DOHH2 (cell line): ENCODE data around the gene TNRC6A.
A peak's percentile ranks its signal among the peaks of the same experiment; 100 is the strongest.

Experiments
- H3F3A ChIP-seq: fragments of 200-600 bp; sonication (generic), shearing (Covaris generic); 2 replicates; pipeline ENCODE4 v1.6.0; 2016; ENCODE audit warnings: antibody characterized with exemption, mild to moderate bottlenecking; ENCODE audit not compliant: control insufficient read depth, insufficient read depth
- H3K27ac ChIP-seq: fragments of 200-600 bp; sonication (generic); 2 replicates; pipeline ENCODE4 v1.5.1; 2014; ENCODE audit warnings: low read depth, mild to moderate bottlenecking, low read length, moderate library complexity
- H3K27me3 ChIP-seq: fragments of 200-600 bp; sonication (generic); 2 replicates; pipeline ENCODE4 v1.6.1; 2014; ENCODE audit warnings: mild to moderate bottlenecking, low read length, mixed read lengths; ENCODE audit not compliant: control insufficient read depth
- H3K36me3 ChIP-seq: fragments of 200-600 bp; sonication (generic); 2 replicates; pipeline ENCODE4 v1.6.1; 2014; ENCODE audit warnings: mild to moderate bottlenecking, low read length, moderate library complexity, mixed read lengths; ENCODE audit not compliant: control insufficient read depth
- H3K4me1 ChIP-seq: fragments of 200-600 bp; sonication (generic); 2 replicates; pipeline ENCODE4 v1.6.1; 2014; ENCODE audit warnings: mild to moderate bottlenecking, low read length, mixed read lengths; ENCODE audit not compliant: control insufficient read depth
- H3K4me2 ChIP-seq: fragments of 200-600 bp; sonication (generic); 2 replicates; pipeline ENCODE4 v1.6.0; 2014; ENCODE audit warnings: mild to moderate bottlenecking, low read length, moderate library complexity
- H3K4me3 ChIP-seq: fragments of 200-600 bp; sonication (generic); 2 replicates; pipeline ENCODE4 v1.5.1; 2014; ENCODE audit warnings: mild to moderate bottlenecking, low read length, mixed read lengths
- H3K79me2 ChIP-seq: fragments of 200-600 bp; sonication (generic); 2 replicates; pipeline ENCODE4 v1.6.1; 2014; ENCODE audit warnings: mild to moderate bottlenecking, low read length, mixed read lengths; ENCODE audit not compliant: control insufficient read depth
- H3K9me2 ChIP-seq: fragments of 200-600 bp; sonication (generic); replicated peaks from 2 replicates; pipeline ENCODE4 v1.6.1; 2014; ENCODE audit warnings: mild to moderate bottlenecking, low read length, mixed read lengths; ENCODE audit not compliant: control insufficient read depth
- H3K9me3 ChIP-seq: fragments of 200-600 bp; sonication (generic); 2 replicates; pipeline ENCODE4 v1.6.1; 2014; ENCODE audit warnings: antibody characterized with exemption, low read length, mixed read lengths; ENCODE audit not compliant: control insufficient read depth, insufficient read depth
- H4K20me1 ChIP-seq: fragments of 200-600 bp; sonication (generic); 2 replicates; pipeline ENCODE4 v1.6.0; 2014; ENCODE audit warnings: low read depth, mild to moderate bottlenecking, antibody characterized with exemption, low read length, moderate library complexity; ENCODE audit not compliant: control insufficient read depth, insufficient read depth
- EZH2phosphoT487 ChIP-seq: fragments of 200-600 bp; sonication (generic); IDR thresholded peaks from 2 replicates; pipeline ENCODE4 v1.6.1; 2017; ENCODE audit warnings: borderline replicate concordance, mild to moderate bottlenecking, antibody characterized with exemption, low read length, moderate library complexity, mixed read lengths
- TF ChIP-seq, protein P1 (sequence below): fragments of 200-600 bp; sonication (generic); IDR thresholded peaks from one replicate; pipeline ENCODE4 v1.5.1; 2014; ENCODE audit warnings: antibody characterized with exemption, mild to moderate bottlenecking, low read depth, low read length; ENCODE audit not compliant: poor library complexity, severe bottlenecking

The TNRC6A gene

DNA sequence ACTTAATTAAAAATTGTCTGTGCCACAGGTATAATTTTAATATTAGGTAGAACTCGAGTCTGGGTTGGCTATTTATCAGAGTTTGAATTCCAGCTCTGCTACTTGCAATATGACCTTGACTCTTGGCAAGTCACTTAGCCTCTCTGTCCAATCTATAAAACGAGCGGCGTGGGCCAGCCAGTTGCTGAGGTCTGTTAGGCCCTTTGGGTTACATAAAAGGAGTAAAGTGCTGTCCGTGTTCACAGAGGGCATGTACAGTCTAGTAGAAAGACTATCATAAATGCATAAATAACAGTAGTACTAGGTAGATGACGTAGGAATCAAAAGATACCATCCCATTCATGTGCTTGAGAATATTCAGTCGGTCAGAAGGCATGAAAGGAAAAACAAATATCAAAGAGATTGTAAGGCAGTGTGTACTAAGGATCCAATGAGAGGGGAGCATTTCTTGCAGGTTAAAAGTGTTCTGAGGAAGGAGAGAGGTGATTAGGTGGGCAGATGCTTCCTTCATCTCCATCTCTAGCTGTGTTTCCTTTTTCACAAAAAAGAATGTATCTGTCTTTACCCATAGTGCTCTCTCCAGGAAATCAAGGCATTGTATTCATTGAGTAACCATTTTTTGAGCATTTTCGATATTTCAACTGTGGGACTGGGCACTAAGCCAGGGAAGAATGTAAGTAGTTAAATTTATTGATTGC is 2.4 kb downstream of the TNRC6A start:
- H3K79me2 ChIP-seq: peaks cover 82% of the 10 kb centered on the region
- no peak for TF ChIP-seq EZH2phosphoT487
- TF ChIP-seq, protein P1, sequence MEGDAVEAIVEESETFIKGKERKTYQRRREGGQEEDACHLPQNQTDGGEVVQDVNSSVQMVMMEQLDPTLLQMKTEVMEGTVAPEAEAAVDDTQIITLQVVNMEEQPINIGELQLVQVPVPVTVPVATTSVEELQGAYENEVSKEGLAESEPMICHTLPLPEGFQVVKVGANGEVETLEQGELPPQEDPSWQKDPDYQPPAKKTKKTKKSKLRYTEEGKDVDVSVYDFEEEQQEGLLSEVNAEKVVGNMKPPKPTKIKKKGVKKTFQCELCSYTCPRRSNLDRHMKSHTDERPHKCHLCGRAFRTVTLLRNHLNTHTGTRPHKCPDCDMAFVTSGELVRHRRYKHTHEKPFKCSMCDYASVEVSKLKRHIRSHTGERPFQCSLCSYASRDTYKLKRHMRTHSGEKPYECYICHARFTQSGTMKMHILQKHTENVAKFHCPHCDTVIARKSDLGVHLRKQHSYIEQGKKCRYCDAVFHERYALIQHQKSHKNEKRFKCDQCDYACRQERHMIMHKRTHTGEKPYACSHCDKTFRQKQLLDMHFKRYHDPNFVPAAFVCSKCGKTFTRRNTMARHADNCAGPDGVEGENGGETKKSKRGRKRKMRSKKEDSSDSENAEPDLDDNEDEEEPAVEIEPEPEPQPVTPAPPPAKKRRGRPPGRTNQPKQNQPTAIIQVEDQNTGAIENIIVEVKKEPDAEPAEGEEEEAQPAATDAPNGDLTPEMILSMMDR: no peak
- H3K27ac ChIP-seq: no peak overlapping the region
- no peaks in the 10 kb centered on the region for H3K27me3 ChIP-seq
- H3K36me3 ChIP-seq: peaks cover 50% of the 10 kb centered on the region
- peaks cover 11% of the 10 kb centered on the region for H3F3A ChIP-seq
- H3K4me3 ChIP-seq: no peak overlapping the region; the same call in 1 of the 2 replicates
- no peaks in the 10 kb centered on the region for H3K9me2 ChIP-seq
- peak overlapping the region; percentile 70 for H3K4me2 ChIP-seq
- H4K20me1 ChIP-seq: peaks cover 15% of the 10 kb centered on the region
- peaks cover 48% of the 10 kb centered on the region for H3K4me1 ChIP-seq
- H3K9me3 ChIP-seq: no peaks in the 10 kb centered on the region

DNA sequence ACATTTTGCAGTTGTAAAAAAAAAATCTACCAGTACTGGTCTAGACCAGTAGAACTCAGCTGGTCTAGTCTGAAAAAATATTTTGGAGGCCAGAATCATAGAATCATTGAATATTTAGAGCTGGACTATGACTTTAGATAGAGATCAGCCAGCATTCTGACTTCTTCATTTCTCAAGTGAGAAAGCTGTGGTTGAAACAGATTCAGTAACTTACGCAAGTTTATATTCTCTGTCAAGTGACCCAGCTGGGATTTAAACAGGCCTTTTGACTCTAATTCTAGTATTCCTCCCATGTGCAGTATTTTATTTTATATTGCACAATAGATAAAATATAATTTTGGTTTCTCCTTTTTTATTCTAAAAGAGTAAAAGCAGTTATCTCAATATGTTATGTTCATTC is 4.9 kb downstream of the TNRC6A start:
- peaks cover 60% of the 10 kb centered on the region for H3K36me3 ChIP-seq
- peaks cover 24% of the 10 kb centered on the region for H3F3A ChIP-seq
- H3K9me3 ChIP-seq: no peaks in the 10 kb centered on the region
- peaks cover 99% of the 10 kb centered on the region for H3K79me2 ChIP-seq
- H3K4me3 ChIP-seq: no peak overlapping the region
- H3K9me2 ChIP-seq: no peaks in the 10 kb centered on the region
- H3K27me3 ChIP-seq: no peaks in the 10 kb centered on the region
- TF ChIP-seq EZH2phosphoT487: no peak
- TF ChIP-seq, protein P1: no peak
- peaks cover 68% of the 10 kb centered on the region for H3K4me1 ChIP-seq
- H3K27ac ChIP-seq: no peak overlapping the region
- H4K20me1 ChIP-seq: peaks cover 32% of the 10 kb centered on the region
- no peak overlapping the region for H3K4me2 ChIP-seq

DNA sequence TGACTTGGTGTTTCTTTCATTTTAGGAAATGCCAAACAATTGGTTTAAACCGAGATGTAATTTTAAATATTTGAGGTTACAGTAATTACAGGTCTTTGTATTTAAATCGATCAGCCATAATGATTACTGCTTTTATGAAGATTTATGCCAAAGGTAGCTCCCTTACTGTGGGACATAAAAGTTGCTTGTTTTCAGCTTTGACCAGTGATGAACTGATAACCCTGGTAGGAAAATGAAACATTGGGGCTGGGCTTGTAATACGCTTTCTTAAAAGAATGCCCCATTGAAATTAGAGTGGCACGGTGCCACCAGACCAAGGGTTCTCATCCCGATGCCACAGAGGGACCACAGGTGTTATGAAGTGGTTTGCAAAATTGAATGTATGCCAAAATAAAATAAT is 7.3 kb downstream of the TNRC6A start:
- peaks cover 79% of the 10 kb centered on the region for H3K4me1 ChIP-seq
- no peaks in the 10 kb centered on the region for H3K27me3 ChIP-seq
- TF ChIP-seq EZH2phosphoT487: no peak
- TF ChIP-seq, protein P1: no peak
- H3K79me2 ChIP-seq: peaks cover 100% of the 10 kb centered on the region
- peaks cover 68% of the 10 kb centered on the region for H3K36me3 ChIP-seq
- peak overlapping the region; percentile 17 for H3K27ac ChIP-seq
- H3K4me3 ChIP-seq: 0 out of 2 replicates have a peak overlapping the region, but pooled peaks have one; percentile 8
- H4K20me1 ChIP-seq: peaks cover 45% of the 10 kb centered on the region
- peaks cover 24% of the 10 kb centered on the region for H3F3A ChIP-seq
- peak overlapping the region; percentile 27 for H3K4me2 ChIP-seq
- H3K9me3 ChIP-seq: no peaks in the 10 kb centered on the region
- H3K9me2 ChIP-seq: no peaks in the 10 kb centered on the region
